Colonic mucosa (tissue), 4 donors: ENCODE data around the gene MAP3K5. TPM values are rescaled to one million over a fixed set of nuclear protein-coding genes. Genes with fewer than 3 reads are reported as not detected.

Experiments
- DNase-seq: peaks from one replicate; pipeline ENCODE4 v3.0.0-alpha.2; 2020
- H3K27ac ChIP-seq: fragments of 200-600 bp; one replicate; pipeline ENCODE4 v1.8.0; 2021
- H3K27me3 ChIP-seq: fragments of 200-600 bp; one replicate; pipeline ENCODE4 v1.8.0; 2021
- H3K36me3 ChIP-seq: fragments of 200-600 bp; one replicate; pipeline ENCODE4 v1.8.0; 2021
- H3K4me1 ChIP-seq: fragments of 200-600 bp; one replicate; pipeline ENCODE4 v1.8.0; 2021; ENCODE audit warnings: mild to moderate bottlenecking
- H3K4me3 ChIP-seq: fragments of 200-600 bp; one replicate; pipeline ENCODE4 v1.8.0; 2021
- H3K9ac ChIP-seq, 2 donors: one replicate each; pipeline ENCODE4 v1.7.0; 2013; ENCODE audit warnings: control low read depth in 2 of 2, low read depth in 2 of 2, low read length in 2 of 2
- H3K9me3 ChIP-seq: fragments of 200-600 bp; one replicate; pipeline ENCODE4 v1.8.0; 2021
- CTCF ChIP-seq: fragments of 200-600 bp; IDR thresholded peaks from one replicate; pipeline ENCODE4 v1.8.0; 2022; ENCODE audit warnings: antibody characterized with exemption, mild to moderate bottlenecking
- intact Hi-C: fragments of 100-400 bp; cut with DNase I; formaldehyde crosslinking; loops from one replicate; pipeline ENCODE4 v1.14.1; 2022
- total RNA-seq, 2 donors: library from RNA; stranded (reverse); fragmentation: NEBNext Ultra II Directional in 1 of 2; extraction: Animal tissue kit (Norgen Biotek cat#: 25700) in 1 of 2; gene quantifications; one replicate each; pipeline ENCODE4 v1.2.1, GENCODE V29; 2021
- donor health status: healthy.
- donor health status: DM: no; HTN: no; CAD: no.
- donor health status: DM: no; HTN: no; CAD: no.

MAP3K5 gene
- total RNA-seq, 2 donors from 2014 or later: 15.3 to 17.1 TPM

GRCh38 chr6:136737871-136738691 lies 54.2 kb downstream of the MAP3K5 start:
- Histone ChIP-seq H3K9me3 (no peaks in the 10 kb centered on the region), H3K27me3 (no peaks in the 10 kb centered on the region), H3K4me3 (no peak overlapping the region), H3K36me3 (no peaks in the 10 kb centered on the region), H3K4me1 (no peaks in the 10 kb centered on the region), H3K9ac (peak overlapping the region in 1 of 2 donors; percentile 16), H3K27ac (no peak overlapping the region)
- no peak for TF ChIP-seq CTCF
- peak; percentile 61 for DNase-seq
- intact Hi-C loops: no loop called here

- H3K27ac ChIP-seq: no peak overlapping the region
Observed at GRCh38 chr6:136737374-136737844, 54.9 kb downstream of the MAP3K5 start.

GRCh38 chr6:136736281-136736960 lies 55.9 kb downstream of the MAP3K5 start:
- H3K27me3 ChIP-seq: no peaks in the 10 kb centered on the region
- no peaks in the 10 kb centered on the region for H3K4me1 ChIP-seq
- H3K27ac ChIP-seq: no peak overlapping the region
- intact Hi-C loops: no loop called here
- H3K36me3 ChIP-seq: no peaks in the 10 kb centered on the region
- H3K9ac ChIP-seq: no peak overlapping the region
- no peak for DNase-seq
- no peaks in the 10 kb centered on the region for H3K9me3 ChIP-seq
- H3K4me3 ChIP-seq: no peak overlapping the region
- TF ChIP-seq CTCF: no peak

More at GRCh38 chr6:136737374-136737844, 54.9 kb downstream of the MAP3K5 start:
- Histone ChIP-seq H3K27me3 (no peaks in the 10 kb centered on the region), H3K9me3 (no peaks in the 10 kb centered on the region), H3K36me3 (no peaks in the 10 kb centered on the region), H3K4me1 (no peaks in the 10 kb centered on the region), H3K9ac (no peak overlapping the region), H3K4me3 (no peak overlapping the region)
- DNase-seq: no peak
- intact Hi-C loops: no loop called here
- no peak for TF ChIP-seq CTCF

- TF ChIP-seq CTCF: no peak
- H3K9me3 ChIP-seq: no peaks in the 10 kb centered on the region
- H3K36me3 ChIP-seq: no peaks in the 10 kb centered on the region
- intact Hi-C loops: no loop called here
- DNase-seq: no peak
- H3K4me1 ChIP-seq: no peaks in the 10 kb centered on the region
- no peak overlapping the region for H3K9ac ChIP-seq
- H3K4me3 ChIP-seq: no peak overlapping the region
- H3K27ac ChIP-seq: no peak overlapping the region
- no peaks in the 10 kb centered on the region for H3K27me3 ChIP-seq
Observed at GRCh38 chr6:136734977-136735376, 57.3 kb downstream of the MAP3K5 start.

GRCh38 chr6:136732889-136733288 lies 59.4 kb downstream of the MAP3K5 start:
- no peak overlapping the region for H3K4me3 ChIP-seq
- H3K9ac ChIP-seq: no peak overlapping the region
- no peaks in the 10 kb centered on the region for H3K4me1 ChIP-seq
- no peak overlapping the region for H3K27ac ChIP-seq
- intact Hi-C loops: no loop called here
- DNase-seq: no peak
- H3K27me3 ChIP-seq: no peaks in the 10 kb centered on the region
- TF ChIP-seq CTCF: no peak
- no peaks in the 10 kb centered on the region for H3K36me3 ChIP-seq
- no peaks in the 10 kb centered on the region for H3K9me3 ChIP-seq
